ENCODE results near the gene EPHA2. TPM values are rescaled to one million over a fixed set of nuclear protein-coding genes. Genes with fewer than 3 reads are reported as not detected.
"Not testable (repeated sequence)": the region's sequence is repeated elsewhere in the genome, so short reads cannot be mapped to it uniquely, and the experiment has no call there.

The EPHA2 gene
- total and polyA plus RNA-seq, 4 donors = 5.4 to 25.9 (median 15.7) TPM

- H3K27me3 ChIP-seq (ENCODE audit: control insufficient read depth in 1 of 2, insufficient read depth in 2 of 2, low read length in 1 of 2) = no peaks in the 10 kb centered on the region
- intact Hi-C loops (cut with DNase I) = no loop called here
- DNase-seq (peak in 1 of 2 donors; percentile 55), ATAC-seq (ENCODE audit: low FRiP score) (no peak)
- H3K9me3 ChIP-seq (ENCODE audit: control insufficient read depth, low read length) = no peaks in the 10 kb centered on the region
- no peaks in the 10 kb centered on the region for H3K36me3 ChIP-seq (ENCODE audit: control insufficient read depth in 1 of 2, insufficient read depth in 2 of 2, low read length in 1 of 2)
- WGBS, 2 donors = 91% methylated on average over 14 of the region's 14 CpGs
- no peak overlapping the region for H3K27ac ChIP-seq (ENCODE audit: low read depth in 1 of 2, low read length in 2 of 2)
- H3K4me1 ChIP-seq (ENCODE audit: control insufficient read depth in 1 of 2, insufficient read depth in 2 of 2, low read length in 2 of 2) = no peaks in the 10 kb centered on the region
- no peak overlapping the region for H3K4me3 ChIP-seq (ENCODE audit: low read length in 2 of 2)
Observed at GRCh38 chr1:16172964-16173446, 17.1 kb upstream of the EPHA2 start.

GRCh38 chr1:16172218-16172830 is 16.5 kb upstream of the EPHA2 start:
- Histone ChIP-seq H3K27me3 (ENCODE audit: control insufficient read depth in 1 of 2, insufficient read depth in 2 of 2, low read length in 1 of 2) (no peaks in the 10 kb centered on the region), H3K9me3 (ENCODE audit: control insufficient read depth, low read length) (no peaks in the 10 kb centered on the region), H3K4me3 (ENCODE audit: low read length in 2 of 2) (no peak overlapping the region), H3K4me1 (ENCODE audit: control insufficient read depth in 1 of 2, insufficient read depth in 2 of 2, low read length in 2 of 2) (no peaks in the 10 kb centered on the region), H3K36me3 (ENCODE audit: control insufficient read depth in 1 of 2, insufficient read depth in 2 of 2, low read length in 1 of 2) (no peaks in the 10 kb centered on the region), H3K27ac (ENCODE audit: low read depth in 1 of 2, low read length in 2 of 2) (no peak overlapping the region)
- ATAC-seq (ENCODE audit: low FRiP score) (no peak), DNase-seq (no peak)
- 96% methylated on average over 15 of the region's 15 CpGs for WGBS, 2 donors
- intact Hi-C loops (cut with DNase I) = no loop called here

GRCh38 chr1:16171314-16172151 is 15.7 kb upstream of the EPHA2 start:
- DNase-seq (no peak), ATAC-seq (ENCODE audit: low FRiP score) (no peak)
- no peaks in the 10 kb centered on the region for H3K27me3 ChIP-seq (ENCODE audit: control insufficient read depth in 1 of 2, insufficient read depth in 2 of 2, low read length in 1 of 2)
- H3K4me3 ChIP-seq (ENCODE audit: low read length in 2 of 2) = no peak overlapping the region
- no peak overlapping the region for H3K27ac ChIP-seq (ENCODE audit: low read depth in 1 of 2, low read length in 2 of 2)
- WGBS, 2 donors = 93 to 94% methylated on average over 16 to 19 of the region's 19 CpGs
- H3K9me3 ChIP-seq (ENCODE audit: control insufficient read depth, low read length) = no peaks in the 10 kb centered on the region
- H3K36me3 ChIP-seq (ENCODE audit: control insufficient read depth in 1 of 2, insufficient read depth in 2 of 2, low read length in 1 of 2) = no peaks in the 10 kb centered on the region
- no peaks in the 10 kb centered on the region for H3K4me1 ChIP-seq (ENCODE audit: control insufficient read depth in 1 of 2, insufficient read depth in 2 of 2, low read length in 2 of 2)
- intact Hi-C loops (cut with DNase I) = no loop called here

- ATAC-seq (ENCODE audit: low FRiP score) (no peak), DNase-seq (no peak)
- Histone ChIP-seq H3K9me3 (ENCODE audit: control insufficient read depth, low read length) (no peaks in the 10 kb centered on the region), H3K4me3 (ENCODE audit: low read length in 2 of 2) (no peak overlapping the region), H3K36me3 (ENCODE audit: control insufficient read depth in 1 of 2, insufficient read depth in 2 of 2, low read length in 1 of 2) (no peaks in the 10 kb centered on the region), H3K27me3 (ENCODE audit: control insufficient read depth in 1 of 2, insufficient read depth in 2 of 2, low read length in 1 of 2) (no peaks in the 10 kb centered on the region), H3K27ac (ENCODE audit: low read depth in 1 of 2, low read length in 2 of 2) (no peak overlapping the region), H3K4me1 (ENCODE audit: control insufficient read depth in 1 of 2, insufficient read depth in 2 of 2, low read length in 2 of 2) (no peaks in the 10 kb centered on the region)
- 89 to 94% methylated on average over 3 of the region's 3 CpGs for WGBS, 2 donors
- intact Hi-C loops (cut with DNase I) = no loop called here
Observed at GRCh38 chr1:16170283-16170673, 14.4 kb upstream of the EPHA2 start.

- 85 to 89% methylated on average over 13 of the region's 13 CpGs for WGBS, 2 donors
- ATAC-seq (ENCODE audit: low FRiP score) = no peak
- H3K27me3 ChIP-seq (ENCODE audit: control insufficient read depth in 1 of 2, insufficient read depth in 2 of 2, low read length in 1 of 2) = no peaks in the 10 kb centered on the region
- H3K4me1 ChIP-seq (ENCODE audit: control insufficient read depth in 1 of 2, insufficient read depth in 2 of 2, low read length in 2 of 2) = no peaks in the 10 kb centered on the region
- intact Hi-C loops (cut with DNase I) = no loop called here
- no peak overlapping the region for H3K27ac ChIP-seq (ENCODE audit: low read depth in 1 of 2, low read length in 2 of 2)
- no peaks in the 10 kb centered on the region for H3K36me3 ChIP-seq (ENCODE audit: control insufficient read depth in 1 of 2, insufficient read depth in 2 of 2, low read length in 1 of 2)
- no peak overlapping the region for H3K4me3 ChIP-seq (ENCODE audit: low read length in 2 of 2)
- H3K9me3 ChIP-seq (ENCODE audit: control insufficient read depth, low read length) = no peaks in the 10 kb centered on the region
- DNase-seq = no peak
Observed at GRCh38 chr1:16168622-16169360, 12.9 kb upstream of the EPHA2 start.

GRCh38 chr1:16168144-16168495 is 12.3 kb upstream of the EPHA2 start:
- intact Hi-C loops (cut with DNase I); H3K4me1 ChIP-seq (ENCODE audit: control insufficient read depth in 1 of 2, insufficient read depth in 2 of 2, low read length in 2 of 2); H3K27me3 ChIP-seq (ENCODE audit: control insufficient read depth in 1 of 2, insufficient read depth in 2 of 2, low read length in 1 of 2); H3K36me3 ChIP-seq (ENCODE audit: control insufficient read depth in 1 of 2, insufficient read depth in 2 of 2, low read length in 1 of 2); H3K4me3 ChIP-seq (ENCODE audit: low read length in 2 of 2); H3K27ac ChIP-seq (ENCODE audit: low read depth in 1 of 2, low read length in 2 of 2); DNase-seq; ATAC-seq (ENCODE audit: low FRiP score); H3K9me3 ChIP-seq (ENCODE audit: control insufficient read depth, low read length): not testable (repeated sequence)
- 62 to 70% methylated on average over 10 of the region's 10 CpGs for WGBS, 2 donors

- Histone ChIP-seq H3K27me3 (ENCODE audit: control insufficient read depth in 1 of 2, insufficient read depth in 2 of 2, low read length in 1 of 2) (no peaks in the 10 kb centered on the region), H3K4me1 (ENCODE audit: control insufficient read depth in 1 of 2, insufficient read depth in 2 of 2, low read length in 2 of 2) (no peaks in the 10 kb centered on the region), H3K9me3 (ENCODE audit: control insufficient read depth, low read length) (no peaks in the 10 kb centered on the region), H3K27ac (ENCODE audit: low read depth in 1 of 2, low read length in 2 of 2) (no peak overlapping the region), H3K36me3 (ENCODE audit: control insufficient read depth in 1 of 2, insufficient read depth in 2 of 2, low read length in 1 of 2) (no peaks in the 10 kb centered on the region), H3K4me3 (ENCODE audit: low read length in 2 of 2) (peak overlapping the region in 1 of 2 donors; percentile 45)
- peak; percentile 59 to 84 for DNase-seq
- WGBS, 2 donors = 5 to 6% methylated on average over 49 to 60 of the region's 60 CpGs
- peak; percentile 68 for ATAC-seq (ENCODE audit: low FRiP score)
- intact Hi-C loops (cut with DNase I) = no loop called here
Observed at GRCh38 chr1:16167331-16168143, 11.7 kb upstream of the EPHA2 start.

- H3K4me1 ChIP-seq (ENCODE audit: control insufficient read depth in 1 of 2, insufficient read depth in 2 of 2, low read length in 2 of 2) = no peaks in the 10 kb centered on the region
- no peak for DNase-seq
- no peak overlapping the region for H3K4me3 ChIP-seq (ENCODE audit: low read length in 2 of 2)
- no peak for ATAC-seq (ENCODE audit: low FRiP score)
- H3K36me3 ChIP-seq (ENCODE audit: control insufficient read depth in 1 of 2, insufficient read depth in 2 of 2, low read length in 1 of 2) = no peaks in the 10 kb centered on the region
- H3K27ac ChIP-seq (ENCODE audit: low read depth in 1 of 2, low read length in 2 of 2) = no peak overlapping the region
- intact Hi-C loops (cut with DNase I) = no loop called here
- H3K27me3 ChIP-seq (ENCODE audit: control insufficient read depth in 1 of 2, insufficient read depth in 2 of 2, low read length in 1 of 2) = no peaks in the 10 kb centered on the region
- H3K9me3 ChIP-seq (ENCODE audit: control insufficient read depth, low read length) = no peaks in the 10 kb centered on the region
- 51 to 97% methylated on average over 2 of the region's 2 CpGs for WGBS, 2 donors
Observed at GRCh38 chr1:16166117-16166516, 10.2 kb upstream of the EPHA2 start.
